ENCODE results near the gene DMBT1. TPM values are rescaled to one million over a fixed set of nuclear protein-coding genes. Genes with fewer than 3 reads are reported as not detected.

DMBT1 gene
- total and polyA plus RNA-seq, 8 donors: 0.19 to 81.1 (median 4.1) TPM; not detected in 1

DNA sequence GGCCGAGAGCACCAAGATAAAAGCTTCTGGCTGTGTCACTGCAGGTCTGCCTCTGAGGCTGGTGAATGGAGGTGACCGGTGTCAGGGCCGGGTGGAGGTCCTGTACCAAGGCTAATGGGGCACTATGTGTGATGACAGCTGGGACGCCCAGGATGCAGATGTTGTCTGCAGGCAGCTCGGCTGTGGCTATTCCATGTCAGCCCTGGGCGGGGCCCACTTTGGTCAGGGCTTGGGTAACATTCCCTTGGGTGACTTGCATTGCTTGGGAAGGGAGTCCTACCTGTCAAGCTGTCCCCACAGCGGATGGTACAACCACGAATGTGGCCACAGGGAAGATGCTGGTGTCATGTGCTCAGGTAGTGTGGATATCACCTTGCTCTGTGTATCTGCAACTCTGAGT lies 8.0 kb downstream of the DMBT1 start:
- H3K27me3 ChIP-seq: peaks cover 0 to 13% (median 6%) of the 10 kb centered on the region in 3 donors
- 80 to 89% (median 85%) methylated on average over 8 of the region's 8 CpGs for WGBS, 5 donors
- no peak overlapping the region for H3K27ac ChIP-seq
- H3K4me3 ChIP-seq: no peak overlapping the region
- intact Hi-C loops (cut with DNase I; ENCODE audit: low total_unique reads): loop anchor here (10.0 kb wide), 1 partner anchor 224 kb away; no protein-coding TSS in a partner anchor
- H3K4me1 ChIP-seq: peaks cover 0 to 8% (median 6%) of the 10 kb centered on the region in 4 donors
- H3K36me3 ChIP-seq: no peaks in the 10 kb centered on the region
- no peak for DNase-seq
- TF ChIP-seq POLR2A (IDR thresholded peaks at IDR 0.05): no peak
- no peak for TF ChIP-seq POLR2AphosphoS5 (IDR thresholded peaks at IDR 0.05)
- no peak for TF ChIP-seq EP300 (IDR thresholded peaks at IDR 0.05)
- TF ChIP-seq, protein P1, sequence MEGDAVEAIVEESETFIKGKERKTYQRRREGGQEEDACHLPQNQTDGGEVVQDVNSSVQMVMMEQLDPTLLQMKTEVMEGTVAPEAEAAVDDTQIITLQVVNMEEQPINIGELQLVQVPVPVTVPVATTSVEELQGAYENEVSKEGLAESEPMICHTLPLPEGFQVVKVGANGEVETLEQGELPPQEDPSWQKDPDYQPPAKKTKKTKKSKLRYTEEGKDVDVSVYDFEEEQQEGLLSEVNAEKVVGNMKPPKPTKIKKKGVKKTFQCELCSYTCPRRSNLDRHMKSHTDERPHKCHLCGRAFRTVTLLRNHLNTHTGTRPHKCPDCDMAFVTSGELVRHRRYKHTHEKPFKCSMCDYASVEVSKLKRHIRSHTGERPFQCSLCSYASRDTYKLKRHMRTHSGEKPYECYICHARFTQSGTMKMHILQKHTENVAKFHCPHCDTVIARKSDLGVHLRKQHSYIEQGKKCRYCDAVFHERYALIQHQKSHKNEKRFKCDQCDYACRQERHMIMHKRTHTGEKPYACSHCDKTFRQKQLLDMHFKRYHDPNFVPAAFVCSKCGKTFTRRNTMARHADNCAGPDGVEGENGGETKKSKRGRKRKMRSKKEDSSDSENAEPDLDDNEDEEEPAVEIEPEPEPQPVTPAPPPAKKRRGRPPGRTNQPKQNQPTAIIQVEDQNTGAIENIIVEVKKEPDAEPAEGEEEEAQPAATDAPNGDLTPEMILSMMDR (IDR thresholded peaks at IDR 0.05): no peak
- H3K9me3 ChIP-seq: no peaks in the 10 kb centered on the region

DNA sequence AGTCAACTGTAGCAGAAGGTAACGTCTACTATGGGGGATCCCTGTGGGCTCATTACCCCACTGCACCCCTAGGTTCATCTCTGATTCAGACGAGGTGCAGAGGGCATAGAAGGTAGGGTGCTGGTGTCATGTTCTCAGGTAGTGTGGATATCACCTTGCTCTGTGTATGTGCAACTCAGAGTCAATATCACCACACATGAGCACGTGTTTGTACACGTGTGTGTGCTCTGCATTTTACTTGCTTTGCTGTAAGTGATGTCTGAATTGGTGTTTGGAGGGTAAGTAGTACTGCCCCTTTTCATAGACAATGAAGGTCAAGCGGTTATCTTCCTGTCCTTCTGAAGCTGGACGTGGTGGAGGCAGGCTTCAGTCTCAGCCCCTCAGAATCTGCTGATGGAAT lies 10.4 kb downstream of the DMBT1 start:
- no peak for TF ChIP-seq EP300 (IDR thresholded peaks at IDR 0.05)
- no peak for TF ChIP-seq POLR2A (IDR thresholded peaks at IDR 0.05)
- TF ChIP-seq, protein P1 (IDR thresholded peaks at IDR 0.05): no peak
- TF ChIP-seq POLR2AphosphoS5 (IDR thresholded peaks at IDR 0.05): no peak
- Histone ChIP-seq H3K4me3 (no peak overlapping the region), H3K27ac (no peak overlapping the region), H3K4me1 (peaks cover 0 to 3% (median 2%) of the 10 kb centered on the region in 4 donors), H3K36me3 (no peaks in the 10 kb centered on the region), H3K9me3 (peaks cover 0 to 6% (median 3%) of the 10 kb centered on the region in 4 donors), H3K27me3 (peaks cover 0 to 6% (median 0%) of the 10 kb centered on the region in 3 donors)
- no peak for DNase-seq
- 63 to 71% (median 64%) methylated on average over 6 of the region's 6 CpGs for WGBS, 5 donors
- intact Hi-C loops (cut with DNase I; ENCODE audit: low total_unique reads): no loop called here

DNA sequence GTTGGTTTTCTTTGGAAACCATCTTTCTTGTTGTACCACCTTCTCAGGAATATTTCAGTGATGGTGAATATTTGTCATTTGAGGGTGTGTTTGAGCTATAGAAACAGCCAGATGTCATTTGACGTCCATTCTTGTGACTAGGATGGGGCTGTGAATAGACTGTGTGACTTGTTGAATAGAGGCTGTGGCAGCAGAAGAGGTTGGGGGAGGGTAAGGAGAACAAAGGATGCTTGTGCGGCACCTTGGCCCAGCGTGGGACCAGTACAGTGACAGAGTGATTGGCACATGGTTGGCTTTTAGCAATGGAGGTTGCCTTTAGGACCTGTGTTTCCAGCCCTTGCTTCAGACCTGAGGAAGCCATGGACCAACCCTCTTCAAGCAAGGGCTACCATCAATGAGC lies 11.3 kb downstream of the DMBT1 start:
- peaks cover 0 to 2% (median 0%) of the 10 kb centered on the region in 3 donors for H3K27me3 ChIP-seq
- DNase-seq: no peak
- no peak overlapping the region for H3K4me3 ChIP-seq
- intact Hi-C loops (cut with DNase I; ENCODE audit: low total_unique reads): no loop called here
- H3K9me3 ChIP-seq: peaks cover 0 to 6% (median 4%) of the 10 kb centered on the region in 4 donors
- H3K4me1 ChIP-seq: no peaks in the 10 kb centered on the region
- H3K27ac ChIP-seq: no peak overlapping the region
- TF ChIP-seq POLR2AphosphoS5 (IDR thresholded peaks at IDR 0.05) (no peak), POLR2A (IDR thresholded peaks at IDR 0.05) (no peak), EP300 (IDR thresholded peaks at IDR 0.05) (no peak)
- TF ChIP-seq, protein P1 (IDR thresholded peaks at IDR 0.05): no peak
- no peaks in the 10 kb centered on the region for H3K36me3 ChIP-seq
- WGBS, 5 donors: 68 to 88% (median 81%) methylated on average over 3 of the region's 3 CpGs

DNA sequence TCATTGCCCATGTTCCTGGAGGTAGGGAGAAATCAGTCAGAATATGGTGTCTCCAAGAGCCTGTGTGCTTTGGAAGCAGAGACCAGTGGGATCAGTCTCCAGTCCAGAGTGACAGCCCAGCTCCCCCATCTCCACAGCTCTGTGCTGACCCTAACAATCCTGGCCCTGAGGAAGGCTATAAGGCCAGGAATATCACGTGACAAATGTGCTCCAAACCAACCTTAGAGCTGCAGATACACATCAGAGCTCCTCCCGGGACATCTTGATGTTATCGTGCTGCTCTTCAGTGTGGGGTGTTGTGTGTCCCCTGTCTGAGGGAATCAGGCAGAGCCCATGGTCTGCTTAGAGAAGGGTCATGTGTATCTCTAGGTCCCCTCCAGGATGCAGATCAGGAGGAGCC lies 15.2 kb downstream of the DMBT1 start:
- intact Hi-C loops (cut with DNase I; ENCODE audit: low total_unique reads): no loop called here
- TF ChIP-seq, protein P1 (IDR thresholded peaks at IDR 0.05): no peak
- no peak for TF ChIP-seq POLR2A (IDR thresholded peaks at IDR 0.05)
- TF ChIP-seq POLR2AphosphoS5 (IDR thresholded peaks at IDR 0.05): no peak
- TF ChIP-seq EP300 (IDR thresholded peaks at IDR 0.05): no peak
- no peak overlapping the region for H3K27ac ChIP-seq
- H3K9me3 ChIP-seq: peaks cover 0 to 6% (median 4%) of the 10 kb centered on the region in 4 donors
- H3K36me3 ChIP-seq: no peaks in the 10 kb centered on the region
- H3K27me3 ChIP-seq: no peaks in the 10 kb centered on the region
- no peaks in the 10 kb centered on the region for H3K4me1 ChIP-seq
- DNase-seq: no peak
- H3K4me3 ChIP-seq: no peak overlapping the region
- WGBS, 5 donors: 31 to 70% (median 55%) methylated on average over 3 of the region's 3 CpGs

Data from stomach (tissue), 9 donors.